GM19240 (cell line): Measurements from ENCODE around the gene CCNQ.
A peak's percentile ranks its signal among the peaks of the same experiment; 100 is the strongest.
"Not testable (repeated sequence)": the region's sequence is repeated elsewhere in the genome, so short reads cannot be mapped to it uniquely, and the experiment has no call there.

Source experiments
- DNase-seq: peaks from one replicate; pipeline ENCODE4 v3.0.0; 2011; ENCODE audit warnings: low spot score; ENCODE audit not compliant: insufficient read length

The CCNQ gene

GRCh38 chrX:153623310-153624029 lies 24.5 kb upstream of the CCNQ start:
- no peak for DNase-seq

- DNase-seq: no peak
Measured at GRCh38 chrX:153622661-153623309, 23.8 kb upstream of the CCNQ start.

GRCh38 chrX:153621949-153622598 lies 23.1 kb upstream of the CCNQ start:
- DNase-seq: no peak

- no peak for DNase-seq
Measured at GRCh38 chrX:153620576-153620975, 21.6 kb upstream of the CCNQ start.

GRCh38 chrX:153614818-153615217 lies 15.9 kb upstream of the CCNQ start:
- DNase-seq: no peak

GRCh38 chrX:153612413-153612812 lies 13.5 kb upstream of the CCNQ start:
- DNase-seq: no peak

- DNase-seq: no peak
Measured at GRCh38 chrX:153611298-153612095, 12.6 kb upstream of the CCNQ start.

GRCh38 chrX:153610836-153611213 lies 11.9 kb upstream of the CCNQ start:
- no peak for DNase-seq

- DNase-seq: peak; percentile 50
Measured at GRCh38 chrX:153609917-153610835, 11.2 kb upstream of the CCNQ start.

GRCh38 chrX:153608806-153609205 lies 9.9 kb upstream of the CCNQ start:
- no peak for DNase-seq

- no peak for DNase-seq
Measured at GRCh38 chrX:153608376-153608775, 9.4 kb upstream of the CCNQ start.

- DNase-seq: no peak
Measured at GRCh38 chrX:153606503-153606902, 7.6 kb upstream of the CCNQ start.

GRCh38 chrX:153604666-153605380 lies 5.9 kb upstream of the CCNQ start:
- not testable (repeated sequence) for DNase-seq

GRCh38 chrX:153603131-153603656 lies 4.3 kb upstream of the CCNQ start:
- DNase-seq: no peak

GRCh38 chrX:153602601-153603000 lies 3.7 kb upstream of the CCNQ start:
- no peak for DNase-seq

- no peak for DNase-seq
Measured at GRCh38 chrX:153601511-153602110, 2.7 kb upstream of the CCNQ start.

- DNase-seq: no peak
Measured at GRCh38 chrX:153600921-153601320, 2.0 kb upstream of the CCNQ start.

GRCh38 chrX:153600032-153600373 lies 1.1 kb upstream of the CCNQ start:
- DNase-seq: no peak

GRCh38 chrX:153599192-153600031 lies 473 bp upstream of the CCNQ start:
- peak; percentile 85 for DNase-seq
